Small intestine (tissue), 7 donors: Measurements from ENCODE around the gene TBC1D30. TPM values are rescaled to one million over a fixed set of nuclear protein-coding genes. Genes with fewer than 3 reads are reported as not detected.

Source experiments
- DNase-seq, 2 donors: peaks; one replicate each; pipeline versions ENCODE4 v3.0.0 to v3.0.0-alpha.2; 2013
- FAIRE-seq: peaks from 2 replicates; lab custom pipeline; 2012; peaks lifted over from hg19 to GRCh38; lab: Jason Lieb, UNC
- H3K27ac ChIP-seq, 3 donors: one replicate each; pipeline ENCODE4 v1.5.1; 2013; ENCODE audit warnings: low read length in 2 of 3, mild to moderate bottlenecking in 2 of 3, control low read depth in 1 of 3, inconsistent platforms in 1 of 3, low read depth in 1 of 3, moderate library complexity in 1 of 3
- H3K27me3 ChIP-seq, 3 donors: one replicate each; pipeline ENCODE4 v1.6.1; 2013; ENCODE audit warnings: low read length in 3 of 3, inconsistent platforms in 1 of 3; ENCODE audit not compliant: control insufficient read depth in 3 of 3, insufficient read depth in 3 of 3
- H3K36me3 ChIP-seq, 3 donors: one replicate each; pipeline ENCODE4 v1.6.1; 2013; ENCODE audit warnings: low read length in 3 of 3, inconsistent platforms in 1 of 3, low read depth in 1 of 3, mild to moderate bottlenecking in 1 of 3, moderate library complexity in 1 of 3; ENCODE audit not compliant: control insufficient read depth in 3 of 3, insufficient read depth in 2 of 3
- H3K4me1 ChIP-seq, 3 donors: one replicate each; pipeline ENCODE4 v1.6.1; 2013; ENCODE audit warnings: low read length in 2 of 3, inconsistent platforms in 1 of 3, low read depth in 1 of 3, mild to moderate bottlenecking in 1 of 3, moderate library complexity in 1 of 3; ENCODE audit not compliant: control insufficient read depth in 3 of 3, insufficient read depth in 2 of 3
- H3K4me3 ChIP-seq, 3 donors: one replicate each; pipeline ENCODE4 v1.5.1; 2013; ENCODE audit warnings: low read length in 3 of 3, control low read depth in 1 of 3, inconsistent platforms in 1 of 3, low read depth in 1 of 3, mild to moderate bottlenecking in 1 of 3, moderate library complexity in 1 of 3
- H3K9me3 ChIP-seq, 2 donors: one replicate each; pipeline ENCODE4 v1.6.1; 2013; ENCODE audit warnings: low read depth in 1 of 2, low read length in 1 of 2; ENCODE audit not compliant: control insufficient read depth in 2 of 2, insufficient read depth in 1 of 2
- WGBS, 3 donors: extraction: QIAGEN DNeasy Blood & Tissue Kit; methylation state at CpG; one replicate each; pipeline ENCODE4 v1.1.7; 2013; 5-methylcytosine and 5-hydroxymethylcytosine counted together
- polyA plus RNA-seq, 4 donors: library from polyadenylated mRNA; stranded (reverse) in 3 of 4; unstranded in 1 of 4; fragments of 200-250 nt in 3 of 4; fragments of 120-200 nt in 1 of 4; gene quantifications; one replicate each; pipeline versions ENCODE4 v1.2.1 to v1.2.3, GENCODE V29; 2013
- donor health status: healthy with polysubstance abuse.
- donor health status: control.
- donor health status: control.
- donor health status: Bipolar disorder and iron deficiency.
- donor health status: healthy.

Gene TBC1D30
- polyA plus RNA-seq, 4 donors: 2.2 to 16.3 (median 6.2) TPM

DNA sequence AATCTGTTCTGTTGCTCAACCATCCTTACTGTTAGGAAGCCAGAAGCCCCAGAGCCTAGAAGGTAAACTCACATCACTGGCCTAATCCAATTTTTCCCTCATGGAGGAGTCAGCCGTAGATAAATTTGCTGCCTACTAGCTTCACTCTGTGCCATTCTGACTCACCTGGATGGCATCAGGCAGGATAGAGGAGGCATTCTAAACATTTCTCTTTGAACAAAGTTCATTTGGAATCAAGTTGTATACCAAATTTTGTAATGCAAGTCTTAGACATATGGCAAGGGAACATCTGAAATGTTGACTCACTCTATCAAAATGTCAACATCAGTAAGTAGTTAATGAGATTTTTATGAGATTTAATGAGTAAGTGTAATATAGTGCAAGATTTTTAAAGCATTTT is 13.6 kb upstream of the TBC1D30 start:
- H3K4me1 ChIP-seq: no peaks in the 10 kb centered on the region
- H3K27ac ChIP-seq: no peak overlapping the region
- peak; percentile 6 to 46 for DNase-seq
- no peaks in the 10 kb centered on the region for H3K27me3 ChIP-seq
- H3K9me3 ChIP-seq: no peaks in the 10 kb centered on the region
- H3K36me3 ChIP-seq: peaks cover 0 to 6% (median 0%) of the 10 kb centered on the region in 3 donors
- no peak overlapping the region for H3K4me3 ChIP-seq
- WGBS, 3 donors: 16 to 67% (median 43%) methylated on average over 1 of the region's 1 CpG
- no peak for FAIRE-seq

DNA sequence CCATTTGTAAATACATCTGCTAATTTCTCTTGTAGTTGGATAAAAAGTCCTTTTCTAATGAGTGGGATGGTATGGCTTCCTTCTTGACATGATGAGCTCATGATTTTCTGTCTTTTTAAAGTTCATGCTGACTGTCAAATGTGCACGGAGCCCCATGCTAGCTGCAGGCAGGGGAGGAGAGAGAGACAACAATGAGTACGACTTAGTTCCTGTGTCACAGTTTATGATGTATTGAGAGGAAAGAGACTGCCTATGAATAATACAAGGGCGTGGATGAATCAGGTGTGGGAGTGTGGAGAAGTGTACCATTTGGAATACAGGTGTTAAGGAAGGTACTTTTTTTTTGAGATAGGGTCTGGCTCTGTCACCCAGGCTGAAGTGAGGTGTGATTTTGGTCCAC is 10.7 kb upstream of the TBC1D30 start:
- WGBS, 3 donors: 71 to 79% (median 78%) methylated on average over 3 of the region's 3 CpGs
- DNase-seq: no peak
- FAIRE-seq: no peak

DNA sequence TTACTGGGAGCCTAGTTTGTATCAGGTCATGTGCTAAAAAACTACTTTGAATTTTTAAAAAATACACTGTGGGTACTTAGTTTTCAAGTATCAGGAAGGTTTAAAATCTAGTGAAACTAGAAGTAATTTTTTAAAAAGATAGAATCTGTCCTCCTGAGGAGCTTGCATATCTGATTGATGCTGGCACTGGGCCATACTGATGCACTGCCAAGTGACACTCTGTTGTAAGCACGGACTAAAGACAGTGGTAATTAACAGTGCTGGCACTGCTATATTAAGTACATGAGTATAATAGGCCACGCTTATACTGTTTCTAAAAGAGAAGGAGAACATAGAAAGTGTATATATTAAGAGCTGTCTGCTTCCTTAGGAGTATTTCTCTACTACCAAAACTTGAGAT is 10.0 kb upstream of the TBC1D30 start:
- 52 to 64% (median 57%) methylated on average over 2 of the region's 2 CpGs for WGBS, 3 donors
- no peaks in the 10 kb centered on the region for H3K9me3 ChIP-seq
- H3K4me3 ChIP-seq: no peak overlapping the region
- peaks cover 0 to 8% (median 0%) of the 10 kb centered on the region in 3 donors for H3K36me3 ChIP-seq
- no peaks in the 10 kb centered on the region for H3K27me3 ChIP-seq
- FAIRE-seq (no peak), DNase-seq (no peak)
- no peaks in the 10 kb centered on the region for H3K4me1 ChIP-seq
- H3K27ac ChIP-seq: no peak overlapping the region

More for the DNA sequence above, 10.7 kb upstream of the TBC1D30 start:
- Histone ChIP-seq H3K27ac (no peak overlapping the region), H3K4me1 (no peaks in the 10 kb centered on the region), H3K4me3 (no peak overlapping the region), H3K9me3 (no peaks in the 10 kb centered on the region), H3K27me3 (no peaks in the 10 kb centered on the region), H3K36me3 (peaks cover 0 to 8% (median 0%) of the 10 kb centered on the region in 3 donors)

DNA sequence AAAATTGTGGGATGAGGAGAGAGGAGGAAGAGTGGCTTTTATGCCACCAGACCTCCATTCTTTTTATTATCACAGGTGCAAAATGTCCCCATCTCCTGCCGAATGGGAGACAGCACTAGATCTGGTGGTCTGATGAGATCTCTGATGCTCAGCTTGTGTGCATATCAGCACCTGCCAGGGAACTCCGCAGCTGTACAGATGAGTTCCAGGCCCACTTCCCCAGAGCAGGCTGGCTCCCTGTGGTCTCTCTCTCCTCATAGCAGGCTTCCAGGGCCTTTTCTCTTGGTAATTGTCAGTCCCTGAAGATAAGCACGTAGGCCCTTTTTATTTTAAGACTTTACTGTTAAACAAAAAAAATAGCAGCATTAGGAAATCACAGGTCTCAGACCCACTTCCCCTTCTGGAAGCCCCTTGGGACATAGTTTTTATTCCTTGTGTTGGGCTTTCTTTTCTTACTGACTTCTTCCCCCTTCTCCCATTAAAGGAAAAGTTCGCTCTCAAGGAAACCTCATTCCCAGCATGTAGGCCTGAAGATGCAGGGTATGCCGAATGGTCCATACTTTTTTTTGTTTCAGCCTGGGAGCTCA is 4.5 kb upstream of the TBC1D30 start:
- H3K4me1 ChIP-seq: peaks cover 0 to 4% (median 2%) of the 10 kb centered on the region in 3 donors
- no peak overlapping the region for H3K27ac ChIP-seq
- FAIRE-seq: no peak
- WGBS, 3 donors: 79 to 93% (median 89%) methylated on average over 5 of the region's 5 CpGs
- H3K9me3 ChIP-seq: peaks cover 0 to 11% of the 10 kb centered on the region in 2 donors
- no peak for DNase-seq
- H3K4me3 ChIP-seq: no peak overlapping the region
- peaks cover 0 to 10% (median 0%) of the 10 kb centered on the region in 3 donors for H3K36me3 ChIP-seq
- H3K27me3 ChIP-seq: peaks cover 5 to 15% (median 6%) of the 10 kb centered on the region in 3 donors

- Histone ChIP-seq H3K27me3 (peaks cover 5 to 22% (median 11%) of the 10 kb centered on the region in 3 donors), H3K4me3 (no peak overlapping the region), H3K27ac (no peak overlapping the region), H3K4me1 (peaks cover 0 to 11% (median 6%) of the 10 kb centered on the region in 3 donors), H3K9me3 (peaks cover 0 to 15% of the 10 kb centered on the region in 2 donors), H3K36me3 (peaks cover 0 to 10% (median 0%) of the 10 kb centered on the region in 3 donors)
- FAIRE-seq (no peak), DNase-seq (peak in 1 of 2 donors; percentile 16)
- WGBS, 3 donors: 43 to 67% (median 64%) methylated on average over 3 of the region's 3 CpGs
These were observed 3.9 kb upstream of the TBC1D30 start for GRCh38 chr12:64820593-64820992.

DNA sequence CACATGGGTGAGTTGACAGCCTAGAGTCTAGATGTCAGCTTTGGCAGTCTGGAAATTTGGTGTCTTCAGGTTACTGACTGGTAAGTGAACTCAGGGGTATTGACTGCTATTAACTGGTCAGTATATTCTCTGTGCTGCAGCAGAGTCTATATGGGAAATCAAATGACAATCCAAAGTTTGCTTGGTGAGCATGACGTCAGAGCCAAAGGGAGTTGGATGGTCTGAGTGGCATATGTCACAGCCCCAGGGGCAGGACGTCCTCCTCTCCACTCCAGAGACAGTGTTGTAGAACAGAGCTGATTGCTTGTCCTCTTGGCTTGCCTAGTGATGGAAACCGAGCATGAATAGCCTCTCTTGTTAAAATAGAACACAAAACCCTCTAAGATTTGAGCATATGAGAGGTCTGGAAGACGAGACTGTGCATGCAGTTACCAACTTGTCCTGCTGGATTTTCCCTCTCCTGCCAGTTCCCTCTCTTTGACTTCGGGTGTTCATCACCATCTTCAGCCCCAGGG is 3.3 kb upstream of the TBC1D30 start:
- peaks cover 0 to 16% of the 10 kb centered on the region in 2 donors for H3K9me3 ChIP-seq
- no peak for FAIRE-seq
- no peak overlapping the region for H3K4me3 ChIP-seq
- no peak overlapping the region for H3K27ac ChIP-seq
- peaks cover 0 to 14% (median 8%) of the 10 kb centered on the region in 3 donors for H3K4me1 ChIP-seq
- H3K36me3 ChIP-seq: peaks cover 0 to 10% (median 0%) of the 10 kb centered on the region in 3 donors
- DNase-seq: no peak
- WGBS, 3 donors: 76 to 90% (median 79%) methylated on average over 5 of the region's 5 CpGs
- H3K27me3 ChIP-seq: peaks cover 5 to 27% (median 15%) of the 10 kb centered on the region in 3 donors

DNA sequence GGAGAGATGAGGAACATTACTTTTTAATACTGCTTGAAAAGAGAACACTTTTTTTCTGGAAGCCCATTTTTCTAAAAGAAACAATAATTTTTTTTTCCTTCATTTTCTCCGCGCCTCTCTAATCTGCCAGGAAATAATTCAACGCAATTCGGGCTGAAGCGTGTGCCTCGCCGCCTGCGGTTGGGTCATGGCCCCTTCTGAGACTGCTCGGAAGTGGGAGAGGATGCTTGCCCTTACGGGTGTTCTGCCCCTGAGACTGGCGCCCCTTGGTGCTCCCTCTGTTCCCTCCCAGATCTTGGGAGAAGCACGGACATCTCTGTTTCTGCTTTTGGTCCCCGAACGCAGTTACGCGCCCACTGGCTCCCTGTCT is 332 bp upstream of the TBC1D30 start:
- H3K4me3 ChIP-seq: peak overlapping the region in 2 of 3 donors; percentile 32 to 53
- H3K27ac ChIP-seq: no peak overlapping the region
- DNase-seq (no peak), FAIRE-seq (no peak)
- 3 to 4% (median 3%) methylated on average over 16 of the region's 16 CpGs for WGBS, 3 donors
- H3K9me3 ChIP-seq: peaks cover 0 to 16% of the 10 kb centered on the region in 2 donors
- peaks cover 5 to 37% (median 18%) of the 10 kb centered on the region in 3 donors for H3K27me3 ChIP-seq
- peaks cover 0 to 10% (median 0%) of the 10 kb centered on the region in 3 donors for H3K36me3 ChIP-seq
- H3K4me1 ChIP-seq: peaks cover 0 to 19% (median 8%) of the 10 kb centered on the region in 3 donors

DNA sequence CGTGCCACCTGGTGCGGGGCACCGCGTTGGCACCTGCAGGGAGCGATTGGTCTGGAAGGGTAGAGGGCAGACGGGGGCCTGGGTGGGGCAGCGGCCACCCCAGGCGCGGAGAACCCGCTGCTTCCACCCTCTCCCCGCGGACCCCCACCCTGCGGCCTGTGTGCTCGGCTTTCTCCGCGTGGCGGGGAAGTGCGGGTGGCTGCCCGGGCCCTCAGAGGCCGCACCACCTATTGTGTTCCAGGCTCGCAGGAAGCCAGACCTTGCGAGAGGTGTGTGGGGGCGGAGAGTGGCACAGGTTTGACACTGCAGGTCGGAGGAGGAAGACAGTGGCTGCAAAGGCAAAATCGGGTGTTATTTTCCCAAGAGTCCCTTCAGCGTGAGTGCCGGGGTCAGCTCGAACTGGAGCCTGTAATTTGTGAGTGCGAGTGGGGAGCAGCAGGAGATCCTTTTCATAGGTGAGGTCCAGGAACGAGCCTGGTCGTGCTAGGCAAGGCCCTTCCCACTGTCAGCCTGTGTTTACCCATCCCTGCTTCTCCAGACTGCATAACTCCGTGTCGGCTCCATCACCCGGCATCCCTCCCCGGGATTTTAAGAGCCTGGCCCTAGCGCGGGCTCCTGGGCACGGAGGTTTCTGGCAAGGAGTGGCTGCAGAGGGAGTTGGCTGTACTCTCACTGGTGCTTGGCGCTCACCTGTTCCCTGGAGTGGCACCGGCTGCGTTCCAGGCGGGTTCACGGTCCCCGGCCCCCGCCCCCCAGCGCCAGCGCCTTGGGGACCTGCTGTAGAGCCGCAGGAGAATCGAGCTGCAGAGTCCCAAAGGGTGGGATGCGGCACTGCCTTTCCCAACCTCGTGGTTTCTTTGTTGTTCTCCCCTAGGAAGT is 935 bp downstream of the TBC1D30 start:
- DNase-seq: peak in 1 of 2 donors; percentile 11
- FAIRE-seq: no peak
- Histone ChIP-seq H3K36me3 (peaks cover 0 to 10% (median 0%) of the 10 kb centered on the region in 3 donors), H3K4me1 (peaks cover 0 to 19% (median 8%) of the 10 kb centered on the region in 3 donors), H3K4me3 (peak overlapping the region in 2 of 3 donors; percentile 32 to 53), H3K27ac (no peak overlapping the region), H3K9me3 (peaks cover 0 to 16% of the 10 kb centered on the region in 2 donors), H3K27me3 (peaks cover 5 to 37% (median 18%) of the 10 kb centered on the region in 3 donors)
- 4 to 8% (median 8%) methylated on average over 43 to 51 of the region's 51 CpGs for WGBS, 3 donors
